ENCODE measurements around the gene YLPM1.

YLPM1 gene

GRCh38 chr14:74875204-74875603 lies 112.1 kb downstream of the YLPM1 start:
- DNase-seq: no peak

- DNase-seq: peak; percentile 6
These were observed 113.1 kb downstream of the YLPM1 start, which contains the start of gene PROX2 for GRCh38 chr14:74875941-74876913. PROX2 (minus strand) TSS chr14:74876145; CDS start chr14:74863834, 12,311 bp downstream.

- no peak for DNase-seq
These were observed 116.5 kb downstream of the YLPM1 start for GRCh38 chr14:74879427-74880182.

- peak; percentile 80 for DNase-seq
These were observed 118.5 kb downstream of the YLPM1 start, which contains the start of gene DLST for GRCh38 chr14:74881431-74882102. DLST (plus strand) TSS chr14:74881916; CDS start chr14:74881954, 38 bp downstream.

- DNase-seq: peak; percentile 42
These were observed 119.2 kb downstream of the YLPM1 start for GRCh38 chr14:74882103-74882920.
